Vagina (tissue), 2 donors: ENCODE measurements around the gene SDK2.

Source experiments
- CTCF ChIP-seq, 3 experiments: fragments of 450-650 bp in 2 of 3; fragments of 200-600 bp in 1 of 3; sonication (generic) in 1 of 3; IDR thresholded peaks; one replicate each; pipeline ENCODE4 v1.5.1; 2017 to 2019; ENCODE audit warnings: antibody characterized with exemption in 3 of 3, mild to moderate bottlenecking in 2 of 3, moderate library complexity in 2 of 3
- POLR2A ChIP-seq, 2 donors: fragments of 450-650 bp; IDR thresholded peaks; one replicate each; pipeline ENCODE4 v1.6.1; 2017; ENCODE audit warnings: antibody characterized with exemption in 2 of 2, mild to moderate bottlenecking in 2 of 2, moderate library complexity in 2 of 2

- no peak for TF ChIP-seq CTCF (IDR thresholded peaks at IDR 0.05)
- no peak for TF ChIP-seq POLR2A (IDR thresholded peaks at IDR 0.05)
These were observed 355.5 kb downstream of the SDK2 start for GRCh38 chr17:73288534-73289302.
